Activated CD4-positive, alpha-beta memory T cell treated with anti-CD3 and anti-CD28 coated beads, Interleukin-2, amount 10 ng/mL, durations not matched to agents 7 days and 5 days (primary cell): Measurements from ENCODE around the gene OR8H2. TPM values are rescaled to one million over a fixed set of nuclear protein-coding genes. Genes with fewer than 3 reads are reported as not detected.
"Not testable (repeated sequence)": the region's sequence is repeated elsewhere in the genome, so short reads cannot be mapped to it uniquely, and the experiment has no call there.

ENCODE experiments used
- CTCF ChIA-PET: fragments of 350-600 bp; sonication (Branson Sonifier 250); formaldehyde crosslinking; loops from one replicate; lab custom pipeline; 2021; ENCODE audit warnings: antibody characterized with exemption, inconsistent platforms; lab: Charles Lee
- POLR2A ChIA-PET: fragments of 350-600 bp; sonication (Branson Sonifier 250); formaldehyde crosslinking; loops from one replicate; lab custom pipeline; 2021; ENCODE audit warnings: antibody characterized with exemption; lab: Charles Lee
- DNase-seq: peaks from one replicate; pipeline ENCODE4 v3.0.0-alpha.2; 2020
- H3K27ac Mint-ChIP-seq: one replicate; pipeline ENCODE4 v1.8.0; 2021; ENCODE audit warnings: mild to moderate bottlenecking, mixed read lengths
- H3K27me3 Mint-ChIP-seq: one replicate; pipeline ENCODE4 v1.8.0; 2021; ENCODE audit warnings: mixed read lengths
- H3K36me3 Mint-ChIP-seq: one replicate; pipeline ENCODE4 v1.8.0; 2021; ENCODE audit warnings: low read depth, mixed read lengths
- H3K4me1 Mint-ChIP-seq: one replicate; pipeline ENCODE4 v1.8.0; 2021; ENCODE audit warnings: mixed read lengths
- H3K4me3 Mint-ChIP-seq: one replicate; pipeline ENCODE4 v1.8.0; 2021; ENCODE audit warnings: mild to moderate bottlenecking, mixed read lengths
- H3K9me3 Mint-ChIP-seq: one replicate; pipeline ENCODE4 v1.8.0; 2021; ENCODE audit warnings: mixed read lengths
- total RNA-seq, 2 experiments: library from RNA; stranded (reverse); gene quantifications; one replicate each; pipeline ENCODE4 v1.2.3, GENCODE V29; 2021

The OR8H2 gene, protein sequence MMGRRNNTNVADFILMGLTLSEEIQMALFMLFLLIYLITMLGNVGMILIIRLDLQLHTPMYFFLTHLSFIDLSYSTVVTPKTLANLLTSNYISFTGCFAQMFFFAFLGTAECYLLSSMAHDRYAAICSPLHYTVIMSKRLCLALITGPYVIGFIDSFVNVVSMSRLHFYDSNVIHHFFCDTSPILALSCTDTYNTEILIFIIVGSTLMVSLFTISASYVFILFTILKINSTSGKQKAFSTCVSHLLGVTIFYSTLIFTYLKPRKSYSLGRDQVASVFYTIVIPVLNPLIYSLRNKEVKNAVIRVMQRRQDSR
- not detected for total RNA-seq

DNA sequence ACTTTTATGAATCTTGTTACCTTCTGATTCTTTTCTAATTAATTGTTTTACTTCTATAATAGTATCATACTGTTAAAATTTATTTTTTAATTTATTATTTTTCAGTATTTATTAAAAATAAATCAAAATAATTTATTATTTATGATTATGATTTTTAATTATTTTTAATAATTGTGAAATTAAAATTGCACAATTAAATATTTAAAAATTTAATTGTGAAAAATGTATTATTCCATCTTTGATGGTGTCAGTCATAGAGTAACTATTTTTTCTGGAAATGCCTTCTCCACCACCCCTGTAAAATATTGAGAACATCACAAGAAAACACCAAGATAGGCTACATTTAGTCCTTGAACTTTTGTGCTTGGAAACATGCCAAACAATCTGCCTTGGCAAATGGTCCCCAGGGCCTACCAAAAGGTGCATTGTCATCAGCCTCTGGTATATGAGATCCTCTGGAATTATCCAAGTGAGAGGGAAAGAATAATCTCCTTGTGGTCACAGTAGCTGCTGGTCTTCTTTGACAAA, at the start of gene OR8H2:
Gene OR8H2 (plus strand): TSS at position 478 of the 528 bp plus-strand sequence. CDS start 1,356 bp downstream, outside the sequence.
- CTCF ChIA-PET = no interaction called here
- H3K27ac Mint-ChIP-seq = no peak within 1 kb of the TSS
- H3K4me1 Mint-ChIP-seq = no peaks in the 10 kb centered on the region
- DNase-seq = no peak
- POLR2A ChIA-PET = no interaction called here
- H3K36me3 Mint-ChIP-seq = no peaks in the 10 kb centered on the region
- peaks cover 16% of the 10 kb centered on the region for H3K9me3 Mint-ChIP-seq
- no peaks in the 10 kb centered on the region for H3K27me3 Mint-ChIP-seq
- no peak within 1 kb of the TSS for H3K4me3 Mint-ChIP-seq

DNA sequence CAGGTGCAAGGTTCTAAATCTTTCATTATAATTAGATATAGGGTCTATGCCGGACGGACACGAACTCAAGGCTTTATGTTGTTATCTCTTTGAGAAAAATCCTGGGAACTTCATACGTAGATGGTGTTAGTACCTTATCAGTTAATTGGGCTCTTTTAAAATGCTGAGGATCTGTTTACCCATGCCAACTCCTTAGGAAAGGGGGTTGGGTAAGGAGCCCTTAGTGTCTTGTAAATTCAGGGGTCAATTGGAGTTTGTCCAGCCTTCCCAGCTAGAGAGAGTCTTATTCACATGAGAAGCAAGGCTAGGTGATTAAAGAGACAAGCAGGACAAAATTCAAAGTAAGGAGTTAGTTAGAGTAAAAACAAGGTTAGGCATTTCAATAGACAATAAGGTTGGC, 47.1 kb upstream of the OR8H2 start:
- H3K36me3 Mint-ChIP-seq, H3K27ac Mint-ChIP-seq, H3K27me3 Mint-ChIP-seq, H3K4me3 Mint-ChIP-seq, DNase-seq, POLR2A ChIA-PET, CTCF ChIA-PET, H3K4me1 Mint-ChIP-seq: not testable (repeated sequence)
- H3K9me3 Mint-ChIP-seq = peaks cover 18% of the 10 kb centered on the region

DNA sequence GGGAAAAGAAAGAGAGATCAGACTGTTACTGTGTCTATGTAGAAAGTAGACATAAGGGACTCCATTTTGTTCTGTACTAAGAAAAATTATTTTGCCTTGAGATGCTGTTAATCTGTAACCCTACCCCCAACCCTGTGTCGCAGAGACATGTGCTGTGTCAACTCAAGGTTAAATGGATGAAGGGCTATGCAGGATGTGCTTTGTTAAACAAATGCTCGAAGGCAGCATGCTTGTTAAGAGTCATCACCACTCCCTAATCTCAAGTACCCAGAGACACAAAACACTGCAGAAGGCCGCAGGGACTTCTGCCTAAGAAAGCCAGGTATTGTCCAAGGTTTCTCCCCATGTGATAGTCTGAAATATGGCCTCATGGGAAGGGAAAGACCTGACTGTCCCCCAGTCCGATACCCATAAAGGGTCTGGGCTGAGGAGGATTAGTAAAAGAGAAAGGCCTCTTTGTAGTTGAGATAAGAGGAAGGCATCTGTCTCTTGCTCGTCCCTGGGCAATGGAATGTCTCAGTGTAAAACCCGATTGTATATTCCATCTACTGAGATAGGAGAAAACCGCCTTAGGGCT, 45.7 kb upstream of the OR8H2 start:
- H3K27me3 Mint-ChIP-seq, H3K4me1 Mint-ChIP-seq, CTCF ChIA-PET, H3K4me3 Mint-ChIP-seq, H3K27ac Mint-ChIP-seq, POLR2A ChIA-PET, DNase-seq, H3K36me3 Mint-ChIP-seq: not testable (repeated sequence)
- peaks cover 15% of the 10 kb centered on the region for H3K9me3 Mint-ChIP-seq

DNA sequence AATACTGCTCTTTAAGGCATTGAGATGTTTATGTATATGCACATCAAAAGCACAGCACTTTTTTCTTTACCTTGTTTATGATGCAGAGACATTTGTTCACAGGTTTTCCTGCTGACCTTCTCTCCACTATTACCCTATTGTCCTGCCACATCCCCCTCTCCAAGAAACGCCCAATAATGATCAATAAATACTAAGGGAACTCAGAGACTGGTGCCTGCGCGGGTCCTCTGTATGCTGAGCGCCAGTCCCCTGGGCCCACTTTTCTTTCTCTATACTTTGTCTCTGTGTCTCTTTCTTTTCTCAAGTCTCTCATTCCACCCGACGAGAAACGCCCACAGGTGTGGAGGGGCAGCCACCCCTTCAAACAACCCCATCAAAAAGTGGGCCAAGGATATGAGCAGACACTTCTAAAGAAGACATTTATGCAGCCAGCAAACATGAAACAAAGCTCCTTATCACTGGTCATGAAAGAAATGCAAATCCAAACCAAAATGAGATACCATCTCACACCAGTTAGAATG, 45.2 kb upstream of the OR8H2 start:
- CTCF ChIA-PET, H3K27ac Mint-ChIP-seq, H3K4me3 Mint-ChIP-seq, POLR2A ChIA-PET, H3K36me3 Mint-ChIP-seq, H3K4me1 Mint-ChIP-seq, H3K27me3 Mint-ChIP-seq, DNase-seq: not testable (repeated sequence)
- H3K9me3 Mint-ChIP-seq = peaks cover 15% of the 10 kb centered on the region

DNA sequence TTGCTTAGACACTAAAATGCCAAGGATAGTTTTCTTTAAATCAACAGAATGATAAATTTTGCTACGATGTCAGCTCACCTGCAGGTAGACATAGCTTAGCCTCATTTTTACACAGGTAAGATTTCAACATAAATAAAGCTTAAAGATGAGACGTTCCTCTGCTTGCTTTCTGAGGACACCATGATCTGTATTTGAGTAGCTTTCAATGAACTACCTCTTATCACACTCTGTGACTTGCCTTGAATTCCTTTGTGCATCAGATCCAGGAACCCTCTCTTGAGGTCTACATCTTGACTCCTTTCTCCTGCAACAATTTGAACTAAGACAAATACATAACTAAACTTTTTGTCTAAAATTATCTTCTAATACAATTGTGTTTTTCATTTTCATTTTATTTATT, 36.5 kb upstream of the OR8H2 start:
- H3K36me3 Mint-ChIP-seq = no peaks in the 10 kb centered on the region
- H3K4me3 Mint-ChIP-seq = no peak overlapping the region
- H3K9me3 Mint-ChIP-seq = peaks cover 22% of the 10 kb centered on the region
- H3K27ac Mint-ChIP-seq = no peak overlapping the region
- DNase-seq = no peak
- ChIA-PET CTCF (no interaction called here), POLR2A (no interaction called here)
- no peaks in the 10 kb centered on the region for H3K27me3 Mint-ChIP-seq
- no peaks in the 10 kb centered on the region for H3K4me1 Mint-ChIP-seq

DNA sequence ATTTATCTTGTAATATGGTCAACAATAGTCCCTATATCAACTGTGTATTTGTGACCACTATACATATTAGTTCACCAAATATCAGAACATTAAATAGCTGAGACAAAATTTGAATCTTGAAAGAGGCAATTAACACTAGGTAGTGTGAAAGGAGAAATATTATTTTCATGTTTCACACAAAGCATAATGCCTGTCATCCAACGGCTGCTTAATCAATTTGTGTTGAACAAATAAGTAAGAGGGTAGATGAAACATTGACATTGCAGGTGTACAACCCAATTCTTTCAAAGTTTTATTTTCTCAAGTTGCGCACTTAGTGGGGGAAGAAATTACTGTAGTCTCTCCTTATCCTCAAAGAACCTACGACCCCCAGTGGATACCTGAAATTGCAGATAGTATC, 13.8 kb upstream of the OR8H2 start:
- ChIA-PET CTCF (no interaction called here), POLR2A (no interaction called here)
- H3K27ac Mint-ChIP-seq = no peak overlapping the region
- DNase-seq = no peak
- no peak overlapping the region for H3K4me3 Mint-ChIP-seq
- H3K36me3 Mint-ChIP-seq = no peaks in the 10 kb centered on the region
- H3K9me3 Mint-ChIP-seq = peaks cover 10% of the 10 kb centered on the region
- no peaks in the 10 kb centered on the region for H3K27me3 Mint-ChIP-seq
- H3K4me1 Mint-ChIP-seq = no peaks in the 10 kb centered on the region

DNA sequence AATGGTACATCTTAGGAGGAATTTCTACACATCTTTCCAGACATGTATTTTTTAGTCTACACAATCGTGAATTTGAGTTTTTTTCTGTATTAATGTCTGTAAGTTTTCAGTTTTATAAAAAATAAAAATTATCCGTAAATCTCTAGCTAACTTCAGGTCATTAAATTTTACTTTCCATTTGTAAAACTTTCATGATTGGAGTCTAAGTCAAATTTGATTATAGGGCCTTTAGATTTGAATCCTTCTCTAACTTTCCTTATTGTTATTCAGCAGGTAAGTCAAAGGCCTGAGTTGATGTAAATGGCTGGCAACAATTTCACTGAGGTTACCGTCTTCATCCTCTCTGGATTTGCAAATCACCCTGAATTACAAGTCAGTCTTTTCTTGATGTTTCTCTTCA, 10.5 kb upstream of the OR8H2 start, which contains the start of gene OR8I2:
Gene OR8I2 (plus strand): TSS at position 301 of the 400 bp plus-strand sequence. CDS start 0 bp downstream, at position 301.
- Mint-ChIP-seq H3K27me3 (no peaks in the 10 kb centered on the region), H3K36me3 (no peaks in the 10 kb centered on the region), H3K4me3 (no peak within 1 kb of the TSS), H3K27ac (no peak within 1 kb of the TSS), H3K4me1 (no peaks in the 10 kb centered on the region), H3K9me3 (peaks cover 10% of the 10 kb centered on the region)
- no peak for DNase-seq
- POLR2A ChIA-PET = no interaction called here
- CTCF ChIA-PET = no interaction called here

DNA sequence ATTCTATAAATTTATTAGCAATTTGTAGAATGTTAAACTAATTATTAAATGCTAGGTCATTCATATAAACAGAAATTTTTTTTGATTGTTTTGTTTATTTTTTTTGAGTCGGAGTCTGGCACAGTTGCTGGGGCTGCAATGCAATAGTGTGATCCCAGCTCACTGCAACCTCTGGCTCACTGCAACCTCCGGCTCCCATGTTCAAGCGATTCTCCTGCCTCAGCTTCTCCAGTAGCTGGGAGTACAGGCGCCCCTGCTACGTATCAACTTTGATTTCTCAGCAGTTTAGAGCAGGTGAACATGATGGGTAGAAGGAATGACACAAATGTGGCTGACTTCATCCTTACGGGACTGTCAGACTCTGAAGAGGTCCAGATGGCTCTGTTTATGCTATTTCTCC, 18.6 kb downstream of the OR8H2 start, which contains the start of gene OR8H3:
Gene OR8H3 (plus strand): TSS at position 301 of the 400 bp plus-strand sequence. CDS start 0 bp downstream, at position 301.
- Mint-ChIP-seq H3K27ac (no peak within 1 kb of the TSS), H3K4me3 (no peak within 1 kb of the TSS), H3K36me3 (no peaks in the 10 kb centered on the region), H3K27me3 (no peaks in the 10 kb centered on the region), H3K9me3 (peaks cover 14% of the 10 kb centered on the region), H3K4me1 (no peaks in the 10 kb centered on the region)
- CTCF ChIA-PET = no interaction called here
- DNase-seq = no peak
- POLR2A ChIA-PET = no interaction called here

DNA sequence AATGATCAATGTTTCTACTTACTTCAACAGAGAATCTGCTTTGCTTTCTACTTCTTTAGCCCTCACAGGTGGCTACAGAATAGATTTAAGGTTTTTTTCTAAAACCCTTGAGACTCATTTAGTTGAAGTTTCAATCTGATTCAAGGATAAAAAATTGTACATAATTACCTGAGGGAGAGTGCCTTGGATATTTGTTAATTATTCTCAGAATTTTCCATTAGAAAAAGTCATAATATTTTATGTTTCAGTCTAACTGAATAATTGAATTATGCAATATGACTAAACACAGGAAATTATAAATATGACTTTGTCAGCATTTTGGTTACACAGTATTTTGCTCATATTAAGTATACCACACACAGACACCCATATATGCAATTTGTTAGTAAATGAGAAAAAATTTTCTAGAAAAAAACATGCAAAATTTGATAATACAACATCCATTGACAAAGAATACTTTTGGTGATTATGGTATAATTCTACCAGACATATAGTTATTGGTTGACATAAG, 36.7 kb downstream of the OR8H2 start, which contains the start of gene OR8J3:
Gene OR8J3 (minus strand): TSS at position 51 of the 511 bp plus-strand sequence. CDS start 2,483 bp downstream, outside the sequence.
- H3K27ac Mint-ChIP-seq = no peak within 1 kb of the TSS
- no peaks in the 10 kb centered on the region for H3K4me1 Mint-ChIP-seq
- no peaks in the 10 kb centered on the region for H3K27me3 Mint-ChIP-seq
- POLR2A ChIA-PET = no interaction called here
- DNase-seq = no peak
- H3K36me3 Mint-ChIP-seq = no peaks in the 10 kb centered on the region
- H3K9me3 Mint-ChIP-seq = peaks cover 4% of the 10 kb centered on the region
- CTCF ChIA-PET = no interaction called here
- no peak within 1 kb of the TSS for H3K4me3 Mint-ChIP-seq

DNA sequence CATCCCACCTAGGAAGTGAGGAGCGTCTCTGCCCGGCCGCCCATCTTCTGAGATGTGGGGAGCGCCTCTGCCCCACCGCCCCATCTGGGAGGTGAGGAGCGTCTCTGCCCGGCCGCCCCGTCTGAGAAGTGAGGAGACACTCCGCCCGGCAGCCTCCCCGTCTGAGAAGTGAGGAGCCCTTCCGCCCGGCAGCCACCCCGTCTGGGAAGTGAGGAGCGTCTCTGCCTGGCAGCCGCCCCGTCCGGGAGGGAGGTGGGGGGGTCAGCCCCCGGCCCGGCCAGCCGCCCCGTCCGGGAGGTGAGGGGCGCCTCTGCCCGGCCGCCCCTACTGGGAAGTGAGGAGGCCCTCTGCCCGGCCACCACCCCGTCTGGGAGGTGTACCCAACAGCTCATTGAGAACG, 40.2 kb downstream of the OR8H2 start:
- DNase-seq, POLR2A ChIA-PET, H3K27ac Mint-ChIP-seq, H3K4me3 Mint-ChIP-seq, H3K36me3 Mint-ChIP-seq, H3K4me1 Mint-ChIP-seq, H3K9me3 Mint-ChIP-seq, H3K27me3 Mint-ChIP-seq, CTCF ChIA-PET: not testable (repeated sequence)

DNA sequence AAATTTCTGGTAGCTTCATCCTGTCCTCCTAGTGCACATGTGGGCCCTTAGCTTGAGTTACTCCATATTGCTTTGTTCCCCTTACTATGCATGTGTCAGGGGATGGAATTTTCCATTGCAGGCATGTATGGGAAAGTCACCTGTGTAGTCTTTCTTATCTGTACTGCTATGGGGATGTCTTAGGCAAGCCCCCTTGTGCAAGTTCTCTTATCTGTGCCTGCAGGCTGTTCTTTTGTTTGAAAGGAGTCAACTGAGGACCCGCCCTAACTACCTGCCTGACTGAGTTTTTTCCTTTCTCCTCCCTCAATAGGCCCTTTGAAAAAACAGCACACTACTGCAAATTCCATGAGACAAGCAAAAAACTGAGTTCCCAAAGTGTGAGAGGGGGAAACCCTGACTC, 47.9 kb downstream of the OR8H2 start:
- Mint-ChIP-seq H3K36me3 (no peaks in the 10 kb centered on the region), H3K27me3 (no peaks in the 10 kb centered on the region), H3K9me3 (peaks cover 35% of the 10 kb centered on the region), H3K4me1 (no peaks in the 10 kb centered on the region), H3K4me3 (no peak overlapping the region), H3K27ac (no peak overlapping the region)
- CTCF ChIA-PET = no interaction called here
- POLR2A ChIA-PET = no interaction called here
- no peak for DNase-seq

DNA sequence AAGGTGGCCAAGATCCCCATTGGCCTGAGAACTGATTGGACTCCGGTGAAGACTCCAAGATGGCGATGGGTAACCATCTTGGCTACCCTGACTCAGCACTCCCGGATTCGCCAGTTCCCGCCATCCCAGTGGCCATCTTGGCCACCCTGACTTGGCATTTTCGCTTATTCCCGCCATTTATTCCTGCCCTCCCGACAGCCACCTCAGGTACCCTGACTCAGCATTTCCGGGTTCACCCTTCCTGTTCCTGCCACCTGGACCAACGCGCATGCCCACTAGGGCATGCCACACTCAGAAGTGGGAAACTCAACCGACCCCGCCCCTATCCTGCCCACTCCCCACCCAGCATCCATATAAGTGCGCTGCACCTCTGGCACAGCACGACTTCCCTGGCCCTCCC, 48.8 kb downstream of the OR8H2 start:
- Mint-ChIP-seq H3K4me3 (no peak overlapping the region), H3K9me3 (peaks cover 32% of the 10 kb centered on the region), H3K27ac (no peak overlapping the region), H3K27me3 (no peaks in the 10 kb centered on the region), H3K36me3 (no peaks in the 10 kb centered on the region), H3K4me1 (no peaks in the 10 kb centered on the region)
- ChIA-PET CTCF (no interaction called here), POLR2A (no interaction called here)
- DNase-seq = no peak
